ENCODE results near the gene CEP152.

The CEP152 gene

DNA sequence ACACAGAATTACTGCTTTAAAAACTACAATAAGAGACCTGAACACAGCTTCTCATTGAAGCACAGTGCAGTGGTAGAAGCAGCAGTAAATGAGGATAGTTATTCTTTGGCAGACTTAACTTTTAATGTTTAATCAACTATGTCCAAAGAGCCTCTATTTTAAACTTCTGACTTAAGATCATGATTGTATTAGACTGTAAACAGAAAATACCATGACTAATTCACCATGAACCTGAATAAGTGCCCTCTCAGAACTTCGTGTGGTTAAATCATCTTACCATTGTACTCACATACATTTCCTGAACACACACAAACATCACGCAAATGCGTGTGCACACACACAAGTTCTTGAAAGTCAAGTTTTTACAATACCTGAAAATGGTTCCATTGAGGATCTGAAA lies 13.9 kb downstream of the CEP152 start:
- Histone ChIP-seq H3K27me3 (ENCODE audit: insufficient read depth, poor library complexity, severe bottlenecking) (no peaks in the 10 kb centered on the region), H3K27ac (replicated peaks) (no peak overlapping the region), H3K4me3 (replicated peaks; ENCODE audit: insufficient read depth, low read length) (no peak overlapping the region)
- TF ChIP-seq, protein P1, sequence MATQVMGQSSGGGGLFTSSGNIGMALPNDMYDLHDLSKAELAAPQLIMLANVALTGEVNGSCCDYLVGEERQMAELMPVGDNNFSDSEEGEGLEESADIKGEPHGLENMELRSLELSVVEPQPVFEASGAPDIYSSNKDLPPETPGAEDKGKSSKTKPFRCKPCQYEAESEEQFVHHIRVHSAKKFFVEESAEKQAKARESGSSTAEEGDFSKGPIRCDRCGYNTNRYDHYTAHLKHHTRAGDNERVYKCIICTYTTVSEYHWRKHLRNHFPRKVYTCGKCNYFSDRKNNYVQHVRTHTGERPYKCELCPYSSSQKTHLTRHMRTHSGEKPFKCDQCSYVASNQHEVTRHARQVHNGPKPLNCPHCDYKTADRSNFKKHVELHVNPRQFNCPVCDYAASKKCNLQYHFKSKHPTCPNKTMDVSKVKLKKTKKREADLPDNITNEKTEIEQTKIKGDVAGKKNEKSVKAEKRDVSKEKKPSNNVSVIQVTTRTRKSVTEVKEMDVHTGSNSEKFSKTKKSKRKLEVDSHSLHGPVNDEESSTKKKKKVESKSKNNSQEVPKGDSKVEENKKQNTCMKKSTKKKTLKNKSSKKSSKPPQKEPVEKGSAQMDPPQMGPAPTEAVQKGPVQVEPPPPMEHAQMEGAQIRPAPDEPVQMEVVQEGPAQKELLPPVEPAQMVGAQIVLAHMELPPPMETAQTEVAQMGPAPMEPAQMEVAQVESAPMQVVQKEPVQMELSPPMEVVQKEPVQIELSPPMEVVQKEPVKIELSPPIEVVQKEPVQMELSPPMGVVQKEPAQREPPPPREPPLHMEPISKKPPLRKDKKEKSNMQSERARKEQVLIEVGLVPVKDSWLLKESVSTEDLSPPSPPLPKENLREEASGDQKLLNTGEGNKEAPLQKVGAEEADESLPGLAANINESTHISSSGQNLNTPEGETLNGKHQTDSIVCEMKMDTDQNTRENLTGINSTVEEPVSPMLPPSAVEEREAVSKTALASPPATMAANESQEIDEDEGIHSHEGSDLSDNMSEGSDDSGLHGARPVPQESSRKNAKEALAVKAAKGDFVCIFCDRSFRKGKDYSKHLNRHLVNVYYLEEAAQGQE (IDR thresholded peaks at IDR 0.05; ENCODE audit: insufficient replicate concordance, low read depth): no peak
- no peak for TF ChIP-seq POLR2AphosphoS5 (IDR thresholded peaks at IDR 0.05; ENCODE audit: low read depth)
- TF ChIP-seq SPI1 (IDR thresholded peaks at IDR 0.05; ENCODE audit: borderline replicate concordance, low read depth): no peak
- TF ChIP-seq CTCF (IDR thresholded peaks at IDR 0.05; ENCODE audit: insufficient read depth, low read length): no peak
- no peak for TF ChIP-seq GABPA (IDR thresholded peaks at IDR 0.05; ENCODE audit: low read depth)
- DNase-seq (ENCODE audit: low read depth in 1 of 2, low spot score in 1 of 2): no peak

DNA sequence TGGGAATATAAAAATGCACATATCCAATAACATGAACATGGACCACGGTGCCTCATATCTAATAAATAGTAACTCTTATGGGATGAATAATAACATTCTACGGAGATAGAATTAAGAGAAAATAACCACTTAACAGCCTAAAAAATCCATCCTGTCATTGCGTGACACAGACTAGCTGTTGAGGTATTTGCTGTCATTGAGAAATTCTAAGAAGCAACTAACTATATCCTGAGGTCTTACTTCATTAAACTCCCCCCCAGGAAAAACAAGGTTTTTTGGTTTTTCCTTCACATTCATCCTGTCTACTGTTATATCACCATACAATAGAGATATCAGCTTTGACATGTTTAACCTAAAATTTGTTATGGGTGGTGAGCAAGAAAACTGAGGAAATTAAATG lies 14.3 kb downstream of the CEP152 start:
- H3K27ac ChIP-seq (replicated peaks): no peak overlapping the region
- H3K4me3 ChIP-seq (replicated peaks; ENCODE audit: insufficient read depth, low read length): no peak overlapping the region
- no peaks in the 10 kb centered on the region for H3K27me3 ChIP-seq (ENCODE audit: insufficient read depth, poor library complexity, severe bottlenecking)
- DNase-seq (ENCODE audit: low read depth in 1 of 2, low spot score in 1 of 2): no peak
- TF ChIP-seq POLR2AphosphoS5 (IDR thresholded peaks at IDR 0.05; ENCODE audit: low read depth) (no peak), GABPA (IDR thresholded peaks at IDR 0.05; ENCODE audit: low read depth) (no peak), CTCF (IDR thresholded peaks at IDR 0.05; ENCODE audit: insufficient read depth, low read length) (no peak), SPI1 (IDR thresholded peaks at IDR 0.05; ENCODE audit: borderline replicate concordance, low read depth) (no peak)
- TF ChIP-seq, protein P1 (IDR thresholded peaks at IDR 0.05; ENCODE audit: insufficient replicate concordance, low read depth): no peak

DNA sequence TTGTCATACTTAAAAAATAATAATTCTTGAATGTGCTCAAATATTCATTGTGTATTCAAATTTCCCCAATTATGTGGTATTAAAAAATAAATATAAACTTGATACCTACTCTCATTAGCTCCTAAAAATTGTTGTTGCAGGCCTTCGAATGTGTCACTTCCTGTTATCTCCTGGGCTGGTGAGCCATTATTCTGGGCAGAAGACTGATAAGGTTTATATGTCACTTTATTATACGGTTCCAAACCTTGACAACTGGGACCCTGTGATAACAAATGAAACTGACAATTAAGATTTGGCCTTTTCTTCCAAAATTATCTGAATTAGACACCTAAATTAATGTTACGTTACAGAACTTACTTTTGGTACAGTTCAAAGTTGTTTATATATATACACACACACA lies 15.0 kb downstream of the CEP152 start:
- no peak for DNase-seq (ENCODE audit: low read depth in 1 of 2, low spot score in 1 of 2)
- TF ChIP-seq SPI1 (IDR thresholded peaks at IDR 0.05; ENCODE audit: borderline replicate concordance, low read depth) (no peak), CTCF (IDR thresholded peaks at IDR 0.05; ENCODE audit: insufficient read depth, low read length) (no peak), GABPA (IDR thresholded peaks at IDR 0.05; ENCODE audit: low read depth) (no peak), POLR2AphosphoS5 (IDR thresholded peaks at IDR 0.05; ENCODE audit: low read depth) (no peak)
- TF ChIP-seq, protein P1 (IDR thresholded peaks at IDR 0.05; ENCODE audit: insufficient replicate concordance, low read depth): no peak
- Histone ChIP-seq H3K27me3 (ENCODE audit: insufficient read depth, poor library complexity, severe bottlenecking) (no peaks in the 10 kb centered on the region), H3K4me3 (replicated peaks; ENCODE audit: insufficient read depth, low read length) (no peak overlapping the region), H3K27ac (replicated peaks) (no peak overlapping the region)
